ENCODE measurements around the gene OR52B2.
"Not testable (repeated sequence)": the region's sequence is repeated elsewhere in the genome, so short reads cannot be mapped to it uniquely, and the experiment has no call there.

OR52B2 gene

GRCh38 chr11:6151117-6151516 lies 19.0 kb downstream of the OR52B2 start:
- no peak for DNase-seq

GRCh38 chr11:6143737-6144136 lies 26.4 kb downstream of the OR52B2 start:
- DNase-seq = not testable (repeated sequence)

- no peak for DNase-seq
Measured at GRCh38 chr11:6142936-6143335, 27.2 kb downstream of the OR52B2 start.

GRCh38 chr11:6135936-6136335 lies 34.2 kb downstream of the OR52B2 start:
- not testable (repeated sequence) for DNase-seq

GRCh38 chr11:6132431-6132830 lies 37.7 kb downstream of the OR52B2 start:
- no peak for DNase-seq

- no peak for DNase-seq
Measured at GRCh38 chr11:6129635-6130034, 40.5 kb downstream of the OR52B2 start.

GRCh38 chr11:6129011-6129410 lies 41.1 kb downstream of the OR52B2 start:
- DNase-seq = no peak

GRCh38 chr11:6127881-6128280 lies 42.2 kb downstream of the OR52B2 start:
- DNase-seq = no peak

- DNase-seq = no peak
Measured at GRCh38 chr11:6124245-6124644, 45.9 kb downstream of the OR52B2 start.

All from stimulated activated CD4-positive, alpha-beta T cell treated with anti-CD3 and anti-CD28 coated beads, Interleukin-2, amount 100 ng/mL, for 24 hours (primary cell).